Caco-2 (cell line): Measurements from ENCODE around the gene TTC24. TPM values are rescaled to one million over a fixed set of nuclear protein-coding genes. Genes with fewer than 3 reads are reported as not detected.
"Not testable (repeated sequence)": the region's sequence is repeated elsewhere in the genome, so short reads cannot be mapped to it uniquely, and the experiment has no call there.

Experiments used
- BruUV-seq: library from RNA; stranded (reverse); fragments of 400-500 nt; replicated peaks from 2 replicates; lab custom pipeline; 2021; lab: Mats Ljungman, UMichigan
- CTCF ChIA-PET: fragments of 300-600 bp; sonication (Branson Sonifier 250); formaldehyde crosslinking; loops from one replicate; lab custom pipeline; 2022; ENCODE audit warnings: antibody characterized with exemption; lab: Charles Lee
- POLR2A ChIA-PET: fragments of 300-600 bp; sonication (Branson Sonifier 250); formaldehyde crosslinking; loops from one replicate; lab custom pipeline; 2022; ENCODE audit warnings: antibody characterized with exemption; lab: Charles Lee
- DNase-seq, 2 experiments: peaks; one replicate each; pipeline versions ENCODE4 v3.0.0 to v3.0.0-alpha.2; 2020 to 2022
- H3K27me3 ChIP-seq: replicated peaks from 2 replicates; pipeline ENCODE4 v1.6.0; 2011; ENCODE audit warnings: low read length; ENCODE audit not compliant: control insufficient read depth, insufficient read depth
- H3K36me3 ChIP-seq: 2 replicates; pipeline ENCODE4 v1.5.1; 2011; ENCODE audit warnings: low read length; ENCODE audit not compliant: control insufficient read depth, insufficient read depth
- H3K4me1 ChIP-seq: fragments of 250-450 bp; sonication (Bioruptor Pico); 2 replicates; pipeline ENCODE4 v1.5.1; 2020; ENCODE audit warnings: mild to moderate bottlenecking
- H3K4me3 ChIP-seq: 2 replicates; pipeline ENCODE4 v1.5.1; 2011; ENCODE audit warnings: low read depth, mild to moderate bottlenecking, control low read depth, low read length
- H3K9me3 ChIP-seq: fragments of 250-450 bp; sonication (Bioruptor Pico); 2 replicates; pipeline ENCODE4 v1.5.1; 2020; ENCODE audit warnings: mild to moderate bottlenecking, moderate library complexity
- H3K27ac Mint-ChIP-seq: one replicate; pipeline ENCODE4 v1.8.0; 2022; ENCODE audit warnings: mixed read lengths; ENCODE audit not compliant: unreplicated experiment
- H3K27me3 Mint-ChIP-seq: one replicate; pipeline ENCODE4 v1.8.0; 2022; ENCODE audit warnings: mixed read lengths; ENCODE audit not compliant: insufficient read depth, unreplicated experiment
- H3K36me3 Mint-ChIP-seq: one replicate; pipeline ENCODE4 v1.8.0; 2022; ENCODE audit warnings: mild to moderate bottlenecking, mixed read lengths; ENCODE audit not compliant: insufficient read depth, unreplicated experiment
- H3K4me1 Mint-ChIP-seq: one replicate; pipeline ENCODE4 v1.8.0; 2022; ENCODE audit warnings: low read depth, mixed read lengths; ENCODE audit not compliant: unreplicated experiment
- H3K4me3 Mint-ChIP-seq: one replicate; pipeline ENCODE4 v1.8.0; 2022; ENCODE audit warnings: mild to moderate bottlenecking, moderate library complexity, mixed read lengths; ENCODE audit not compliant: unreplicated experiment
- H3K9me3 Mint-ChIP-seq: one replicate; pipeline ENCODE4 v1.8.0; 2022; ENCODE audit warnings: mixed read lengths; ENCODE audit not compliant: unreplicated experiment
- intact Hi-C: fragments of 100-400 bp; cut with micrococcal nuclease; formaldehyde crosslinking; loops from one replicate; pipeline ENCODE4 v1.10.0; 2022; ENCODE audit not compliant: unreplicated experiment
- total RNA-seq: library from RNA; stranded (reverse); gene quantifications from 2 replicates; pipeline ENCODE4 v1.2.3, GENCODE V29; 2022
- TF ChIP-seq, protein P1 (sequence below), 2 experiments: fragments of 200-600 bp in 1 of 2; IDR thresholded peaks; 1 replicate in 1 of 2; 2 replicates in 1 of 2; pipeline versions ENCODE4 v1.5.1 to v1.8.0; 2011 to 2022; ENCODE audit warnings: antibody characterized with exemption in 1 of 2, control low read depth in 1 of 2, inconsistent platforms in 1 of 2, low read depth in 1 of 2, low read length in 1 of 2, mild to moderate bottlenecking in 1 of 2, moderate library complexity in 1 of 2; ENCODE audit not compliant: insufficient read depth in 1 of 2, severe bottlenecking in 1 of 2, unreplicated experiment in 1 of 2

Gene TTC24
- total RNA-seq, 1 experiment from 2014 or later: not detected

DNA sequence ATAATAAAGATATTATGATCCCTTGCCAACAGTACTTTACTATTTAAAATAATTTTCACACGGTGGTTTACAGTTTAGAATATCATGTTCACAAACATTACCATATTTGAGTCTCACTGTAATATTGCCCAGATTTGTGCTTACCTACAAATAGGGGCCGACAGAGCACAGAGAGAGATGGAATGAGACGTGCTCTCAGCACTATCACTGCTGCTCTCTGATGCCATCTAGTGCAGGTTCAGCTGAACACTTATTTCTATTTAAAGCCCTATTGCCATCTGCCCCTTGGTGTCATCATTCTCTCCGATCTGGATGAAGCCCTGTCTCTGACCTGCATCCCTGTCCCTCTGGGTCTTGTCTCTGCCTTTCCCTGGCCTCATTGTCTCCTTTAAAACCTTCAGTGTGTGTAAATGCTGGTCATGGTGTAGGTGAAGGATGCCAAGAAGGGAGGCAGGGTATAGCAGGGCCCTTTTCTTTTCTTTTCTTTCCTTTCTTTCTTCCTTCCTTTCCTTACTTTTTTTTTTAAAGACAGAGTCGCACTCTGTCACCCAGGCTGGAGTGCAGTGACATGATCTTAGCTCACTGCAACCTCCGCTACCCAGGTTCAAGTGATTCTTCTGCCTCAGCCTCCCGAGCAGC lies 28.6 kb downstream of the TTC24 start:
- no TSS peak for BruUV-seq
- ChIA-PET POLR2A (interaction anchor here (0.6 kb wide), 1 partner anchor 108 kb away, joined by 3 read pairs; the partner anchor contains the start of gene MEF2D), CTCF (interaction anchor here (0.6 to 1.9 kb wide), 11 partner anchors 8 to 223 kb away, joined by 3 to 9 read pairs (median 4); partner anchors contain the start of genes HAPLN2 and NAXE)
- H3K27me3 ChIP-seq: no peaks in the 10 kb centered on the region
- H3K4me1 ChIP-seq: 0 out of 2 replicates have a peak, but pooled peaks cover 4% of the 10 kb centered on the region
- peak; percentile 71 to 78 for DNase-seq
- intact Hi-C loops: loop anchor here (1.0 to 10.0 kb wide), 4 partner anchors 24 to 223 kb away; partner anchors contain the start of genes IQGAP3 and MEF2D
- H3K4me3 ChIP-seq: no peak overlapping the region
- H3K9me3 ChIP-seq: no peaks in the 10 kb centered on the region
- H3K9me3 Mint-ChIP-seq: no peaks in the 10 kb centered on the region
- H3K27me3 Mint-ChIP-seq: no peaks in the 10 kb centered on the region
- H3K4me1 Mint-ChIP-seq: peaks cover 16% of the 10 kb centered on the region
- TF ChIP-seq, protein P1, sequence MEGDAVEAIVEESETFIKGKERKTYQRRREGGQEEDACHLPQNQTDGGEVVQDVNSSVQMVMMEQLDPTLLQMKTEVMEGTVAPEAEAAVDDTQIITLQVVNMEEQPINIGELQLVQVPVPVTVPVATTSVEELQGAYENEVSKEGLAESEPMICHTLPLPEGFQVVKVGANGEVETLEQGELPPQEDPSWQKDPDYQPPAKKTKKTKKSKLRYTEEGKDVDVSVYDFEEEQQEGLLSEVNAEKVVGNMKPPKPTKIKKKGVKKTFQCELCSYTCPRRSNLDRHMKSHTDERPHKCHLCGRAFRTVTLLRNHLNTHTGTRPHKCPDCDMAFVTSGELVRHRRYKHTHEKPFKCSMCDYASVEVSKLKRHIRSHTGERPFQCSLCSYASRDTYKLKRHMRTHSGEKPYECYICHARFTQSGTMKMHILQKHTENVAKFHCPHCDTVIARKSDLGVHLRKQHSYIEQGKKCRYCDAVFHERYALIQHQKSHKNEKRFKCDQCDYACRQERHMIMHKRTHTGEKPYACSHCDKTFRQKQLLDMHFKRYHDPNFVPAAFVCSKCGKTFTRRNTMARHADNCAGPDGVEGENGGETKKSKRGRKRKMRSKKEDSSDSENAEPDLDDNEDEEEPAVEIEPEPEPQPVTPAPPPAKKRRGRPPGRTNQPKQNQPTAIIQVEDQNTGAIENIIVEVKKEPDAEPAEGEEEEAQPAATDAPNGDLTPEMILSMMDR (IDR thresholded peaks at IDR 0.05; ENCODE audit: insufficient read depth in 1 of 2, low read depth in 1 of 2, low read length in 1 of 2, severe bottlenecking in 1 of 2, unreplicated experiment in 1 of 2): peak; percentile 82 to 83
- H3K36me3 ChIP-seq: no peaks in the 10 kb centered on the region
- H3K36me3 Mint-ChIP-seq: no peaks in the 10 kb centered on the region
- H3K27ac Mint-ChIP-seq: no peak overlapping the region
- no peak overlapping the region for H3K4me3 Mint-ChIP-seq

DNA sequence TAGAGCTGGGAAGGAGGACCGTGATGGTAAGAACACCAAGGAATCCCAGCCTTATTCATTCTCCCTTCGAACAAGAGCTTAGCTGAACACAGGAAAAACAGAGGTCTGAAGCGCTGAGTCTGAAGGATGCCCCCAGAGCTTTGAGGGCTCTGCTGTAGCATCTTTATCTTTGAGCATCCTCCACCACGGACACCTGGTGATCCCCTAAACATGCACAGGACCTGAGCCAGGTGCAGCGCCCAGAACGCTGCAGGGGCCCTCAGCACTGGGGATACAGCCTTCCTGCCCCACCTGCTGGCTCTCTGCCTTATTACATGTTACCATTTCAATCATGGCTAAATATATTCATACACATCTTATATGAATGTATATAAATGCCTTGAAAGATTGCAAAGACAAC lies 29.5 kb downstream of the TTC24 start:
- Histone ChIP-seq H3K4me1 (0 out of 2 replicates have a peak, but pooled peaks cover 4% of the 10 kb centered on the region), H3K27me3 (no peaks in the 10 kb centered on the region), H3K9me3 (no peaks in the 10 kb centered on the region), H3K4me3 (no peak overlapping the region), H3K36me3 (no peaks in the 10 kb centered on the region)
- H3K27ac Mint-ChIP-seq: no peak overlapping the region
- TF ChIP-seq, protein P1 (IDR thresholded peaks at IDR 0.05; ENCODE audit: insufficient read depth in 1 of 2, low read depth in 1 of 2, low read length in 1 of 2, severe bottlenecking in 1 of 2, unreplicated experiment in 1 of 2): peak; percentile 74 to 77
- no peaks in the 10 kb centered on the region for H3K27me3 Mint-ChIP-seq
- CTCF ChIA-PET: interaction anchor here (0.5 to 1.9 kb wide), 12 partner anchors 8 to 223 kb away, joined by 3 to 9 read pairs (median 4); partner anchors contain the start of genes HAPLN2 and NAXE
- BruUV-seq: no TSS peak
- H3K9me3 Mint-ChIP-seq: no peaks in the 10 kb centered on the region
- intact Hi-C loops: loop anchor here (1.0 to 10.0 kb wide), 5 partner anchors 25 to 224 kb away; partner anchors contain the start of genes IQGAP3 and MEF2D
- no peaks in the 10 kb centered on the region for H3K36me3 Mint-ChIP-seq
- DNase-seq: peak; percentile 58 to 73
- H3K4me1 Mint-ChIP-seq: peaks cover 16% of the 10 kb centered on the region
- H3K4me3 Mint-ChIP-seq: no peak overlapping the region
- POLR2A ChIA-PET: interaction anchor here (0.7 kb wide), 1 partner anchor 18 kb away, joined by 4 read pairs; the partner anchor contains the start of gene NAXE

DNA sequence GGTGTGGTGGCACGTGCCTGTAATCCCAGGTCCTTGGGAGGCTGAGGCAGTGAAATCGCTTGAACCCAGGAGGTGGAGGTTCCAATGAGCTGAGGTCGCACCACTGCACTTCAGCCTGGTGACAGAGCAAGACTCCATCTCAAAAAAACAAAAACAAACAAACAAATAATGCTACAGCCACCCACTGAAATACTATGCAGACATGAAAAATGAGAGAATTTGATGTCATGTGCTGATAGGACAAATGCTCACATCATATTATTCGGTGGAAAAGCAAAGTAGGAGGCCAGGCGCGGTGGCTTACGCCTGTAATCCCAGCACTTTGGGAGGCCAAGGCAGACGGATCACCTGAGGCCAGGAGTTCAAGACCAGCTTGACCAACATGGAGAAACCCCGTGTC lies 30.5 kb downstream of the TTC24 start:
- intact Hi-C loops, H3K4me1 ChIP-seq, H3K9me3 Mint-ChIP-seq, H3K4me3 ChIP-seq, DNase-seq, H3K4me3 Mint-ChIP-seq, CTCF ChIA-PET, H3K36me3 ChIP-seq, H3K27me3 ChIP-seq, H3K27me3 Mint-ChIP-seq, POLR2A ChIA-PET, H3K9me3 ChIP-seq, BruUV-seq, H3K36me3 Mint-ChIP-seq, H3K27ac Mint-ChIP-seq: not testable (repeated sequence)
- H3K4me1 Mint-ChIP-seq: peaks cover 16% of the 10 kb centered on the region
